NT2/D1 (cell line): ENCODE measurements around the gene CSAG3.
"Not testable (repeated sequence)": the region's sequence is repeated elsewhere in the genome, so short reads cannot be mapped to it uniquely, and the experiment has no call there.

Source experiments
- DNase-seq: peaks from one replicate; pipeline ENCODE4 v3.0.0-alpha.2; 2011; ENCODE audit warnings: low read depth, low spot score
- H3K27me3 ChIP-seq: 2 replicates; pipeline ENCODE4 v1.6.0; 2011; ENCODE audit warnings: mild to moderate bottlenecking; ENCODE audit not compliant: insufficient read length, insufficient read depth
- H3K36me3 ChIP-seq: 2 replicates; pipeline ENCODE4 v1.6.1; 2011; ENCODE audit warnings: mild to moderate bottlenecking, low read length, mixed read lengths; ENCODE audit not compliant: insufficient read depth, insufficient read length
- H3K4me1 ChIP-seq: 2 replicates; pipeline ENCODE4 v1.5.1; 2011; ENCODE audit not compliant: insufficient read depth, insufficient read length
- H3K4me3 ChIP-seq: 2 replicates; pipeline ENCODE4 v1.5.1; 2011; ENCODE audit warnings: low read depth; ENCODE audit not compliant: insufficient read length
- H3K9ac ChIP-seq: 2 replicates; pipeline ENCODE4 v1.6.0; 2011; ENCODE audit warnings: low read depth; ENCODE audit not compliant: insufficient read length
- H3K9me3 ChIP-seq: 2 replicates; pipeline ENCODE4 v1.5.1; 2011; ENCODE audit warnings: mild to moderate bottlenecking, low read length; ENCODE audit not compliant: insufficient read depth
- SUZ12 ChIP-seq: IDR thresholded peaks from 2 replicates; pipeline ENCODE4 v1.6.1; 2011; ENCODE audit not compliant: insufficient read length, insufficient read depth; ENCODE audit errors: extremely low read depth
- YY1 ChIP-seq: IDR thresholded peaks from 2 replicates; pipeline ENCODE4 v1.6.1; 2011; ENCODE audit not compliant: insufficient read length, insufficient read depth
- ZNF274 ChIP-seq: IDR thresholded peaks from 2 replicates; pipeline ENCODE4 v1.6.1; 2011; ENCODE audit warnings: mild to moderate bottlenecking, low read depth, low read length

The CSAG3 gene

GRCh38 chrX:152758918-152759317 lies at the start of gene CSAG3:
TSS of gene CSAG3 (plus strand) at chrX:152759218.
- not testable (repeated sequence) for H3K4me3 ChIP-seq, H3K27me3 ChIP-seq, H3K36me3 ChIP-seq, H3K4me1 ChIP-seq, DNase-seq, H3K9me3 ChIP-seq, H3K9ac ChIP-seq

- H3K36me3 ChIP-seq, H3K27me3 ChIP-seq, H3K9ac ChIP-seq, H3K9me3 ChIP-seq, H3K4me3 ChIP-seq, H3K4me1 ChIP-seq, DNase-seq: not testable (repeated sequence)
These were observed 45.8 kb upstream of the CSAG3 start for GRCh38 chrX:152713195-152713594.

GRCh38 chrX:152713815-152714787 lies 44.9 kb upstream of the CSAG3 start, which contains the start of gene MAGEA2B:
TSS of gene MAGEA2B (plus strand) at chrX:152714628. CDS start at chrX:152717107, 2,479 bp downstream.
- not testable (repeated sequence) for H3K27me3 ChIP-seq, H3K36me3 ChIP-seq, DNase-seq, H3K9ac ChIP-seq, H3K4me3 ChIP-seq, H3K4me1 ChIP-seq, H3K9me3 ChIP-seq

GRCh38 chrX:152725409-152725808 lies 33.6 kb upstream of the CSAG3 start:
- H3K4me3 ChIP-seq: no peak overlapping the region
- H3K4me1 ChIP-seq: no peaks in the 10 kb centered on the region
- no peaks in the 10 kb centered on the region for H3K27me3 ChIP-seq
- H3K9me3 ChIP-seq: no peaks in the 10 kb centered on the region
- no peak overlapping the region for H3K9ac ChIP-seq
- peak; percentile 0 for DNase-seq
- TF ChIP-seq SUZ12 (no peak), YY1 (no peak), ZNF274 (no peak)
- H3K36me3 ChIP-seq: no peaks in the 10 kb centered on the region

- Histone ChIP-seq H3K4me3 (no peak within 1 kb of the TSS), H3K36me3 (no peaks in the 10 kb centered on the region), H3K4me1 (no peaks in the 10 kb centered on the region), H3K9ac (no peak within 1 kb of the TSS), H3K9me3 (no peaks in the 10 kb centered on the region), H3K27me3 (no peaks in the 10 kb centered on the region)
- no peak for DNase-seq
- TF ChIP-seq YY1 (no peak), SUZ12 (no peak), ZNF274 (no peak)
These were observed 25.6 kb upstream of the CSAG3 start, which contains the start of the genes CSAG1 and MAGEA12 for GRCh38 chrX:152733261-152733975. TSS of gene CSAG1 (minus strand) at chrX:152733721. CDS start at chrX:152732460, 1,261 bp downstream. TSS of gene MAGEA12 (plus strand) at chrX:152733757. CDS start at chrX:152736162, 2,405 bp downstream.

- not testable (repeated sequence) for H3K27me3 ChIP-seq, H3K9ac ChIP-seq, H3K4me3 ChIP-seq, DNase-seq, H3K36me3 ChIP-seq, H3K4me1 ChIP-seq, H3K9me3 ChIP-seq
These were observed 24.7 kb upstream of the CSAG3 start for GRCh38 chrX:152734143-152734858.

GRCh38 chrX:152735101-152735500 lies 23.9 kb upstream of the CSAG3 start:
- H3K9me3 ChIP-seq: no peaks in the 10 kb centered on the region
- TF ChIP-seq SUZ12: no peak
- no peak for TF ChIP-seq ZNF274
- no peak for TF ChIP-seq YY1
- H3K9ac ChIP-seq: no peak overlapping the region
- H3K4me3 ChIP-seq: no peak overlapping the region
- H3K27me3 ChIP-seq: no peaks in the 10 kb centered on the region
- H3K4me1 ChIP-seq: no peaks in the 10 kb centered on the region
- H3K36me3 ChIP-seq: no peaks in the 10 kb centered on the region
- DNase-seq: no peak
